CMK (cell line): ENCODE data around the gene IP6K1.
"Not testable (repeated sequence)": the region's sequence is repeated elsewhere in the genome, so short reads cannot be mapped to it uniquely, and the experiment has no call there.

Experiments
- DNase-seq: peaks from one replicate; pipeline ENCODE4 v3.0.0-alpha.2; 2010; ENCODE audit warnings: low read depth

Gene IP6K1

DNA sequence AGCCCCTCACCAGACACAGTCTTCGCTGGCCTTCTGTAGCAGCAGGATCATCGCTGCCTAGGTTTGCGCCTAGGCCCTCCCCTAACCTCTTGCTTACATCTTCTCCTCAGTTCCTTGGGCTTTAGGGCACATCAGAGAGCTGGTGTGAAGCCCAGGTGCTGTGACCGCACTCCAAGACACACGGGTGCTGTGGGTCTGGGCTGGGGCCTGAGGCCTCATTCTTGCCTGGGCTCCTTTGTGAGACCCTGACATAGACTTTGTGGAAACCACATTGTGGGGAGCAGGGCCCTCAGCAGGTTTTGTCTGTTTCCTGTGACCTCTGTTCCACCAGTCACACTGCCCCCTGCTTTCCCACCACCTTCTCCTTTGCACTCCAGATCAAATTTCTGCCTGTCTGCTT is 74.9 kb downstream of the IP6K1 start:
- DNase-seq: no peak

DNA sequence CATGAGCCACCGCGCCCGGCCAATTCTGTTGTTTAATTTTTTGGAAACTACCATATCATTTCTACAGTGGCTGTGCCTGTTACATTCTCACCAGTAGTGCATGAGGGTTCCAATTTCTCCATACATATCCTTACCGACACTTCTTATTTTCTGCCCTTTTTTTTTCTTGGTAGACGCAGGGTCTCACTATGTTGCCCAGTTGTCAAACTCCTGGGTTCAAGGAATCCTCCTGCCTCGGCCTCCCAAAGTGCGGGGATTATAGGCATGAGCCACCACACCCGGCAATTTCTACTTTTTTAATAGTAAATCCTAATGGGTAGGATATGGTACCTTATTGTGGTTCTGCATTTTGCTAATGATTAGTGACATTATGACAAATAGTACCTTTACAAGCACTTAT is 76.5 kb downstream of the IP6K1 start:
- no peak for DNase-seq

DNA sequence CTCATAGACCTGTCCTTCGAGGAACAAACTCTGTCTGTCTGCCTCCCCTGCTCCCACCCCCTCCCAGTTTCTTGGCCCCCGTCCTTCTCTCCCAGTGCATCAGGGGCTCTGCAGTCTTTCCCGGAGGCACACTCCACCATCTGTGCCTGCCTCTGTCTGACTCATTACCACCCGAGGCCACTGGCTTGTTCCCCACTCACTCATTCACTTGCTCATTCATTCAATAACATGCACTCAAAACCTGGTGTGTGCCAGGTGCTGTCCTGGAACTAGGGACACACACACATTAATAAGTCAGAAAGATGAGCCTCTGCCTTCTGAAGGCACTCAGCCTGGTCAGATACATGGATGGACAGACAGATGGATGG is 79.2 kb downstream of the IP6K1 start:
- DNase-seq: no peak

DNA sequence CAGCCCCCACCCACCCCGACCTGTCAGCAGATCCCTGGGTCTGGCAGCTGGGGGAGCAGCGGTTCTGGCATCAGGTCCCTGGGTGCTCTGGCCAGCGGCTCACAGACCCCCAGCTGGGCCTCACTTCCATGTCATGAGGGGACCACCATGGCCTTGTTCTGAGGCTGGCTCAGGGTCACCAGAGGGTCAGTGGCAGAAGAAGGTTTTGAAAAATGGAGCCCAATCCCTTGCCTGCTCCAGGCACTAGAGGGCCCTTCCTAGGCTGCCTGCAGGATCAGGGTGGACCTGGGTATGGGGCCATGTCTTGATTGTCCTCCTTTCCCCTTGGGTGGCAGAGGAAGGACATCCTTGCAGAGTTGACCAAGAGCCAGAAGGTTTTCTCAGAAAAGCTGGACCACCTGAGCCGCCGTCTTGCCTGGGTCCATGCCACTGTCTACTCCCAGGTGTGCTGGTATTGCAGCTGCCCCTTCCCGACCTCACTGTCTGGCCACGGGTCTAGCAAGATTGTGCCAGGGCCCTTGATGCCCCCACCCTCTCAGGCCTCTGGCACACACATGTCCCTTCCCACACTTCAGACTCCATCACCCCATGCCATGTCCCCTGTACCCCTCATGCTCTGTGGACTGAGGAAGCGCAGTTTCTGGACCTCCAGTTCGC is 79.8 kb downstream of the IP6K1 start:
- DNase-seq: no peak

DNA sequence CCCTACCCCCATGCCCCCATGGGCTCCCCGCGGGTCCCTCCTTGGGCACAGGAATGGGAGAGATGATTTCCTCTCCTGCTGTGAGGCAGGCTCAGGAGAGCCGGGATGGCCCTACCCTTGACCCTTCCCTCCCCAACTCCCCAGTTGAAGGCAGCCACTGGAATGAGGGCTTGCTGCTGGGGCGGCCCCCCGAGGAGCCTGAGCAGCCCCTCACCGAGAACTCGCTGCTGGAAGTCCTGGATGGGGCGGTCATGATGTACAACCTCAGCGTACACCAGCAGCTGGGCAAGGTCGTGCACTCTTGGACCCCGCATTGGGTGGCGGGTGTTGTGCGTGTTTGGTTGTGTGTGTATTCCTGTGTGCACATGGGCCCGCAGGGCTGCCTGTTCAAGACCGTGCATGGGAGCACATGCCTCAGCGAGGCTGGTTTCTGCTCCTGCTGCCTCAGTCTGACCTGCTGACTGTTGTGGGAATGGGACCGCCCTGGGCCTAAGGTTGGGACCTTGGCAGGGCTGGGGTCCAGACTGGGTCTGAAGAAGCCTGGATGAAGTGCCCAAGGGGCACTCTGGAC is 80.9 kb downstream of the IP6K1 start:
- no peak for DNase-seq

DNA sequence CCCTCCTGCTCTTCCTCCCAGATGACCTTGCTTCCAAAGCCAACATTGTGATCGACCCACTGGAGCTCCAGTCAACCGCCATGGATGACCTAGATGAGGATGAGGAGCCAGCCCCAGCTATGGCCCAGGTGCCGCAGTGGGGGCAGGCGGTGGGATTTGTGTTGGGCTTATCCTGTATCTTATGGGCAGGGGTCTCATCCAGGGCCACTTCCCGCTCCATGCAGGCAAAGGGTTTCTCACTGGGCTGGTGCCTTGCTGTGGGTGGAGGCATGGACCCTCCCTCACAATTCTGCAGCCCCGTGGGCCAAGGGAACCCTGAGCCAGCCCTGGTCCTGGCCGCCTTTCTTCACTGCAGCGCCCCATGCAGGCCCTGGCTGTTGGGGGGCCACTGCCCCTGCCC is 81.7 kb downstream of the IP6K1 start:
- DNase-seq: no peak

DNA sequence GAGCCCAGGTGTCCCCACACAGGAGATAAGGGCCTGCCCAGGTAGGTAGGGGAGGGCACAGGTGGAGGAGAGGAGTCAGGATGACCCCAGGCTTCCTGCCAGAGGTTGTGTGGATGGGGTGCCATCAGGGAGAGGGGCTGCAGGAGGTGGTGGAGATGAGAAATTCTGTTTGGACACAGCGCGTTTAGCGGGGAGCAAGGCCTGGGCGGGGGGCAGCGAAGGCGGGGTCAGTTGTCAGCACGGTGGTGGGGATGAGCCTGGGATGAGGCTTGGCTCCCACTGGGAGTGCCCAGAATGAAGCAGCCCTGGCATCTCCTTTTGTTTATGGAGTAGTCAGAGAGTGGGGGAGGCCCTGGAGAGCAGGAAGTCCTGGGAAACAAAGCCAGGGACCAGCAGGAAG is 82.4 kb downstream of the IP6K1 start:
- DNase-seq: no peak

DNA sequence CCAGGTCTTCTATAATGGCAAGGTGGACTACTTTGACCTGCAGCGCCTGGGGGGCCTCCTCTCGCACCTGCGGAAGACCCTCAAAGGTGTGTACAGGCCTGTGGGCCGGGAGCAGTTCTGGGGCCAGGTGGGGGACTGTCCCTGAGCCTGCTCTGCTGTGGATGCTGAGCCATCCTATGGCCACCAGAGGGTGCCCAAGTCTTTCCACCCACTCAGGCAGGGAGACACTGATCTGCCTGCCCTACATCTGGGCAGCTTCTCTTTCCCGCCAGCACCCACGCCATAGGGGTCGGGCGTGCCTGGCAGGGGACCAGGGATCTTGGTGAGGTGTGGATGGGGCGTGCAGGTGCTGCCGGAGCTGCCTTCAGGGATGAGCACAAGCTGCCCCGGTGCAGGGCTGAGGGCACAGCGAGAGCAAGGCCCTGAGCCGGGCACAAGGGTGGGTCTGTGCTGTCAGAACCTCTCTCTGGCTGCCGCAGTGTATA is 82.9 kb downstream of the IP6K1 start:
- peak; percentile 42 for DNase-seq

DNA sequence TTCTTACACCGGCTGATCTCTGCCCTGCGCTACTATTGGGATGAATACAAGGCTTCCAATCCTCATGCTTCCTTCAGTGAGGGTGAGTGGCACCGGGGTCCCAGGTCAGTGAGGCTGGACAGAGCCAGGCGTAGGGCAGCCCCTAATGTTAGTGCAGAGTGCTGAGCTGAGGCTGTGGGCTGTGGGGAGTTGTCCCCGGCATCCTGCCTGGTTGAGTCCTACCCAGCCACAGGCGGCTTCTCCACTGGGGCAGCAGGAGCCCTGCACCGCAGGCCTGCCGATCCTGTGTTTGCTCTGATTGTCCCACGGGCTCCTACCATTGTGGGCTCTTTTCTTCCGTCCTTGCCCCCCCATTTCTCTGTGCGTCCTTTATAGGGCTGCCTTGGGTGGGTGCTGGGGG is 83.7 kb downstream of the IP6K1 start:
- no peak for DNase-seq

DNA sequence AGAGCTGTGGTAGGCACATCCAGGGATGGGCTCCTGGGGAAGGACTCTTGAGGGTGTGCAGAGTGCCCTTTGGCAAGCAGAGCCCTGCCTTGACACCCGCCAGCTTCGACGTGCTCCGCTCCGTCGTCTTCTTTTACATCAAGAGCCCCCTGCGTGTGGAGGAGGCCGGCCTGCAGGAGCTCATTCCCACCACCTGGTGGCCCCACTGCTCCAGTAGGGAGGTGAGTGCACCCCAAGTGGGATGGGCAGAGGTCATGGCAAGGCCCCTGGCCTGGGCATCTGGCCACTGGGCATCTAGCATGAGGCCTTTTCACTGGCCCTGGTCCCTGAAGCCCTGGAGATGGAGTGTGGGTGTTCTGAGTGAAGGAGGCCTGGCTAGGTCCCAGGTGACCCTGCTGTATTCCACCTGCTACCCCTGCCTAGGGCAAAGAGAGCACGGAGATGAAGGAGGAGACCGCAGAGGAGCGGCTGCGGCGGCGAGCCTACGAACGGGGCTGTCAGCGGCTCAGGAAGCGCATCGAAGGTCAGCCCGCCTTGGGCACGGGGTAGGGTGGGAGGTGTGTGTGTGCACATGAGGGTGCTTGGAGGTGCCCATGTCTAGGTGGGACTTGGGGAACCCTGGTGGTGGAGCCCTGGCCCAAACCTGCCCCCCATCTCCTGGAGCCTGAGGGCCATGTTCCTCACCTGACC is 84.8 kb downstream of the IP6K1 start:
- DNase-seq: no peak

DNA sequence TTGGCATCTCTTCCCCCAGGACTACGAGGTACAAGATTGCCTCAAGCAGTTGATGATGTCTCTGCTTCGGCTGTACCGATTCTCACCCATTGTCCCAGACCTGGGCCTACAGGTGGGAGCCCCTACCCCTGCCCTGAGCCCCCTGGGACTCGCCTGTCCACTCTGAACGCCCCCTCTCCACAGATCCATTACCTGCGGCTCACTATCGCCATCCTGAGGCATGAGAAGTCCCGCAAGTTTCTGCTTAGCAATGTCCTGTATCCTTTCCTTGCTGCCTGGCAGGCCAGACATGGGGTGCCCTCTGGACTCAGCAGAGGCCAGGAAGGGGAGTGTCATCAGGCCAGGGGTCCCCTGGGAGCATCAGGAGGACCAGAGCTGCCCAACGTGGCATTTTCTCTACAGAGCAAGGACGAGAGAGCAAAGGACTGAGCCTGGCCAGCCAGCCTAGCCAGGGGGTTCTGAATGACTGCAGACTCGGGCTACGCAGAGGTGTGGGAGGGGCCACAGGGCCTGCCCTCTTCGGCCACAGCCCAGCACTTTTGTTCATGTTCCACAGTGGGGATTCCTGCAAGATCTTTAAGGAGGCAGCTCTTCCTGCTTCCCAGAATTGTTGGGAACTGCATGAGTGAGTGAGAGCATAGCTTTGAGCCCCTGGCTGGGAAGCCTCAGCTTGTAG is 85.8 kb downstream of the IP6K1 start:
- no peak for DNase-seq

DNA sequence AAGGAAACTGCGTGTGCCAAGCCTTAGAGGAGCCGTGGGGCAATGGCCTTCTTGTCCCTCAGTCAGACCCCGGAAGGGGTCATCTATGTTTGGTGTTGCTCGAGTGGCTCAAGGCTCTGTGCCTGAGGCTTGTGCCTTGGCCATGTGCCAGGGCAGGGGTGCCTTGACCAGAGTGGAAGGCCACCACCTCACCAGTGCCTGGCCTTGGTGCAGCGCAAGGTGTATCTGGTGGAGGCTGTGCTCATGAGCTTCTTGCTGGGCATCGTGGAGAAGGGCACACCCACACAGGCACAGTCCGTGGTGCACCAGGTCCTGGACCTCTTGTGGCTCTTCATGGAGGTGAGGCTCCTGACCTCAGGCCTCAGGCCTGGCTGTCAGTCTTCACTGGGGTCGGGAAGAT is 86.3 kb downstream of the IP6K1 start:
- DNase-seq: no peak

DNA sequence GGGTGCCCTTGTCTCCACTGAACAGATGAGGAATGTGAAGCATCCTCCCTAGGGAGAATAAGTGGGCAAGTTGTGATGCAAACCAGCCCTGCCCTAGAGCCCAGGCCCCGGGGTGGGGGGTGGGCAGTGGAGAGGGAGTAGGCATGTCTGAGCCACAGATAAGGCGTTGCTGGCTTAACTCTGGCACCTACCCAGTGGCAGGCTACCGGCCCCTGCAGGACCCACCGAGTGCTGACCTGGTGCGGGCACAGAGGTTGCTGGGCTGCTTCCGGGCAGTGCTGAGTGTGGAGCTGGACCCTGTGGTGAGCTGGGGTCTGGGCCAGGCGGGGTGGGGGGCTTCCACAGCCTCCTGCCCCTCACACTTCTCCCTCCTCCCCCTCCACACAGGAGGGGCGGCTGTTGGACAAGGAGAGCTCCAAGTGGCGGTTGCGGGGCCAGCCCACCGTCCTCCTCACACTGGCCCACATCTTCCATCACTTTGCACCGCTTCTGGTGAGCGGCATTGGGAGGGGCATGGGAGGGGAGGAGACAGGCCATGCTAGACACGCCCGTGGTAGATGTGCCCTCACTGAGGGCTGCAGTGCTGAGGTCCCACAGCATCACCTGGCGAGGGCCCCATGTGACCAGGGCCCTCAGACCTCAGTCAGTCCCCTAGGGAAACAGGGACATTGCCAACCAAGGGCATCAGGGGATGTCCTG is 86.9 kb downstream of the IP6K1 start:
- DNase-seq: no peak

DNA sequence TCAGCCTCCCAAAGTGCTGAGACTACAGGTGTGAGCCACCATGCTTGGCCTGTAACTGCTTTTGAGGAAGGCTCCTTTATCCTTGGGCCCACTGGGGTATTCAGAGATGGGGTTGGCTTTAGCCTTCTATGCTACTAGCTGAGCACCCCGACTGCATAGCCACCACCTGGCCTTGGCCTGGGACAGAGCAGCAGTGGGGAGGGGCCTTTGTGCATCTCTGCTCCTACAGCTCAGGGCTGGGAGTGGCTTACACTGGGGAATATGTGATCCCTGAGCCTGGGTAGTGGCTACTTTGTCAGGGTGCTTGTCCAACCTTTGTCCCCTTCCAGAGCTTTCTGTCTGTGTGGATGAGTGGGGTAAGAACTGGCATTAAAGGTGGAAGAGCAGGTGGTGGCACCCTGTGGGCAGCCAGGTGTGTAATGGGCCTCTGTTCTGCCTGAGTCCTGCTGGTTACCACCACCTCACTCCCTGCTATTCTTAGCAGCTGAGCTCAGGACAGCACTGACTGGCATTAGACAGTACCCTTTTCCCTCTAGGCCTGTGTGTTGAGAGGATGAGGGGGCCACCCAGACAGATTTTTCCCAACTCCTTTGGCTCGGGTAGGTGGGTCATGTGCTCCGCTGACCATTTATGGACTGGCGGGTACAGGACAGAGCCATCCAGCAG is 90.9 kb downstream of the IP6K1 start:
- not testable (repeated sequence) for DNase-seq

DNA sequence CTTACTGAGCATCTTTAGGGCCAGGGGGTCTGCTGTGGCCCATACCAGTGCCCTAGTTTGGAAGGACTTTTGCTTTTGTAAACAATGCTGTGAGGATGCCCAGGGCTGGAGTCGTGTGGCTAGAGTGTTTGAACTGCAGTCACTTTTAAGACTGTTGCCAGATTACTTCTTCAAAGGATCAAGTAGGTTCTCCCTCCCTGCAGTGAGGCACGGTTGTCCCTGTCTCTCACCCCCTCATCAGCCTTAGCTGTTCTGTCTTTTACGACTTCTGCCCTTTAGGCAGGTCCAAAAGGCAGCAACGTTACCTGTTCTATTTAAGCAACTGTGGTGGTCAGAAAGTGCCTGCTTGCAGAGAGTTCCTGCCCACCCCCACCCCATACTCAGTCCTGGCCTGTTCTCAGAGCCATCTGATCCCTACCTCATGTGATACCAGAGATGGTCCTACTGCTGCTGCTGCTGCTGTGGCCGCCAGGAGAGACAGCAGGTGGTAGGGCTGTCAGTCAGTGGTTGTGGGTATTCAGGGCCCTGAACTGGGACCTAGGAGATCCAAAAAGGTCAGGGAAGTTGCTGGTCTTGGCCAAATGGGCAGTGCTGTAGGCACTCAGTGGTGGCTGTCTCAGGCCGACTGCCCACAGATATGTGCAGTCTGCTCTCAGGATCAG is 91.8 kb downstream of the IP6K1 start:
- not testable (repeated sequence) for DNase-seq

DNA sequence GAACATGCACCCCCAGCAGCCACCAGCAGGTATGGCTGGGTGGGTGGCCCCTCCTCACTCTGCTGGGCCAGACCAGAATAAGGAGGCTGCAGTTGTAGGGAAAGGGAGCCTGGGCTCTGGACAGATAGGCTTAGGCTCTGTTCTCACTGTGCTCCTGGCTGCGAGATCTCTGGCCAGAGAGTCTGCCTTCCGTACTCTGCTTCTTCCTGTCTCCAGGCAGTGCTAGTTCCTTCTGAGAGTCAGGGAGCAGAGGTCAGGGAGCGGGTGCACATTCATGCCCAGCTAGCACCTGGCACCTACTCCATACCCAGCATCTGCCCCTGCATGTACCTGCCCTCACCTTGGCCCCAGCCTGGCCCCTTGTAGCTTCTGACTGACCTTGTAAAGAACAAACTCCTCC is 94.9 kb downstream of the IP6K1 start:
- DNase-seq: not testable (repeated sequence)

DNA sequence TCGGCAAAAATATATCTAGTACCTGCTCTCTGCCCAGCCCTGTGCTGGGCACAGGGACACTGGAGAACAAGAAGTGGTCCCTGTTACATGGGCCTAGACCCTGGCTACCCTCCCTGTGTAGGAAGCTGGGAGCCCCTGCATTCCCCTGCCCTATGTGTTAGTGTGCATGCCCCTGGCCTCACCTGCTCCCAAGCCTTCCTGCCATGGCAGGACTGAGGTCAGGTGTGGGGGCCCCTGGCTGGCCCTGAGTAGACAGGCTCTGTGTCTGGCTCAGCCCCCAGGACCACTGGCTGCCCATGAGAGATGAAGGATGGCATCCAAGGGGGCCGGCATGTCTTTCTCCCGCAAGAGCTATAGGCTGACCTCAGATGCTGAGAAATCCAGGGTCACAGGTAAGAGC is 95.5 kb downstream of the IP6K1 start:
- DNase-seq: not testable (repeated sequence)

DNA sequence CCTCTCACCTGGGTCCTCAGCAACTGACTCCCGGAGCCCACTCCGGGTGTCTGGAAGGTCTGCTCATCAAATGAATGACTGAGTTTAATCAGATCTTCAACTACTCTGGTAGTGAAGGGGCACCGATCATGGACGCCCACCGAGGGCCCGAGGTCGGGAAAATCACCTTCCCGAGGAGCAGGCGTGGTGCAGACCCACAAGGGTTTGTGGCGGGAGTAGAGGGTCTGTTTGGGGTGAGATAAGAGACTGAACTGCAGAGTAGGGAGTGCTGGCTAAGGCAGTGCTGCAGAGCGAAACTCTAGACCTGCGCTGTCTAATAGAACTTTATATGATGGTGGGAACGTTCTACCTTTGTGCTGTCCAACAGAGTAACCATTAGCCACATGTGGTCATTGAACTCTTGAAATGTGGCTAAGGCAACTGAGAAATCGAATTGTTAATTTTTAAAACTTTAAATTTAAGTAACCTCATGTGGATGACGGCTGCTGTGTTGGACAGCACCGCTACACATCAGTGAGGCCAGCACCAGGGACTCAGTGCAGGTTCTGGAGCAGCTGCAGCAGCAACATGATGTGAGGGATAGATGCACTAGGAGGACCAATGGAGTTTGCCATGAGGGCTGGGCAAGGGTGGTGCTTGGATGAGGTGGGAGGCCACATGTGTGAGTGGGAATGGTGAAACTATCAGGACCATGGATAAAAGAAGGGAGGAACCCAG is 96.3 kb downstream of the IP6K1 start:
- peak; percentile 26 for DNase-seq

DNA sequence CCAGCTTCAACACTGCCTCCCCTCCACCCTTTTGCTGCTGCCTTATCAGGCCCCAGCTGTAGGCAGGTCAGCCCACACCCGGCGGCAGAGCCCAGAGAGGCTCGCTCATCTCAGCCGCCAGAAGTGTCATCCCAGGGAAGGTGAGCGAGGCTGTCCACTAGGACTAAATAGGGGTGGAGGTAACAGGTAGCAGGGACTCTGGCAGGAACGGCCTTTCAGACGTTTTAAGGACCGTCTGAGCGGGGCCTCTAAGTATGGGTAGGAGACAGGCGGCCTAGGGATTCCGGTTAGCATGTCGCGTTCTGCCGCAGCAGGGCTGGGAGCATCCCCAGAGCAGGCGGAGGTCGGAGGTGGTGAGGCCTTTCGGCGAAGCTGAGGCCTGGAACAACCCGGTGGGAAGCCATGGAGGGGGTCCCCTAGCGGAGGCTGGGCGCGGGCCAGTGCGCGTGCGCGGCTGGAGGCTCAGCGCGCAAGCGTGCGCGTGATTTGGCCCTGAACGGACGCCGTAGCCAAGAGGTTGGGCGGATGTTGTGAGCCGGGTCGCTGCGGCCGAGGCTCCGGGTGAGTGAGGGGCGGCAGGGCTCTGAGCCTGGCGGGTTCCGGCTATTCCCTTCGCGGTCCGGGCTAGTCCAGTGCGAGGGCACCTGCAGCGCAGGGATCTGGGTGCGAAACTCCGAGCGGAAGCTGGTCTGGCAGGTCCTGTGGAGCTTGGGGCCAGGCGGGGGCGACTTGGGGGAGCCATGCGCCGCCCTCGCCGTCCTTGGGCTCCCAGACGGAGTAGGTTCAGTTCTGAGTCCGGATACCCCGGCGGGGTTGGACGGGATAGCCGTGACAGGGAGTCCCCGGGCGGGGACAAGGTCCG is 97.1 kb downstream of the IP6K1 start, which contains the start of the genes MST1 and RNF123:
Gene MST1, minus strand, starts transcription at position 429 of the 862 bp plus-strand sequence. CDS start 783 bp downstream, outside the sequence.
Gene RNF123, plus strand, starts transcription at position 512 of the 862 bp plus-strand sequence. CDS start 1,609 bp downstream, outside the sequence.
- DNase-seq: peak; percentile 92
